Measurements from ENCODE around the gene NTM.

- no peak for TF ChIP-seq POLR2AphosphoS5 (IDR thresholded peaks at IDR 0.05)
- TF ChIP-seq CTCF (IDR thresholded peaks at IDR 0.05), result no peak
- TF ChIP-seq POLR2A (IDR thresholded peaks at IDR 0.05), result no peak
These were observed 308.4 kb downstream of the NTM start for GRCh38 chr11:131678658-131679340.
